CD14-positive monocyte (primary cell): ENCODE measurements around the gene CYTH3. TPM values are rescaled to one million over a fixed set of nuclear protein-coding genes. Genes with fewer than 3 reads are reported as not detected.

Source experiments
- DNase-seq, 3 donors: peaks; one replicate each; pipeline ENCODE4 v3.0.0-alpha.2; 2011 to 2022
- H2AFZ ChIP-seq: 2 replicates; pipeline ENCODE4 v1.6.0; 2012; ENCODE audit warnings: mild to moderate bottlenecking, low read depth, low read length, inconsistent platforms; ENCODE audit not compliant: insufficient read depth, poor library complexity, severe bottlenecking
- H3K27ac ChIP-seq, 2 donors: 1 replicate in 1 of 2; 2 replicates in 1 of 2; pipeline ENCODE4 v1.5.1; 2012 to 2013; ENCODE audit warnings: low read length in 2 of 2, control low read depth in 1 of 2, inconsistent platforms in 1 of 2, low read depth in 1 of 2, mild to moderate bottlenecking in 1 of 2
- H3K27me3 ChIP-seq, 2 donors: one replicate each; pipeline versions ENCODE4 v1.6.0 to v1.6.1; 2011 to 2013; ENCODE audit warnings: low read length in 2 of 2; ENCODE audit not compliant: control insufficient read depth in 2 of 2, insufficient read depth in 2 of 2
- H3K36me3 ChIP-seq, 2 donors: replicated peaks in 1 of 2; 1 replicate in 1 of 2; 2 replicates in 1 of 2; pipeline versions ENCODE4 v1.5.1 to v1.6.1; 2012 to 2013; ENCODE audit warnings: low read length in 2 of 2, control low read depth in 1 of 2, inconsistent platforms in 1 of 2, mild to moderate bottlenecking in 1 of 2; ENCODE audit not compliant: insufficient read depth in 2 of 2, control insufficient read depth in 1 of 2
- H3K4me1 ChIP-seq, 2 donors: 1 replicate in 1 of 2; 2 replicates in 1 of 2; pipeline versions ENCODE4 v1.5.1 to v1.6.1; 2012 to 2013; ENCODE audit warnings: low read length in 2 of 2, control low read depth in 1 of 2, inconsistent platforms in 1 of 2, mild to moderate bottlenecking in 1 of 2, moderate library complexity in 1 of 2; ENCODE audit not compliant: insufficient read depth in 2 of 2, control insufficient read depth in 1 of 2
- H3K4me2 ChIP-seq: replicated peaks from 2 replicates; pipeline ENCODE3; 2012; ENCODE audit warnings: low read length, moderate library complexity, mild to moderate bottlenecking; ENCODE audit not compliant: poor library complexity, severe bottlenecking; ENCODE audit errors: extremely low read depth
- H3K4me3 ChIP-seq, 3 experiments: fragments of 200-600 bp in 1 of 3; sonication (generic) in 1 of 3; replicated peaks in 1 of 3; 1 replicate in 2 of 3; 2 replicates in 1 of 3; pipeline ENCODE4 v1.5.1; 2011 to 2013; ENCODE audit warnings: low read length in 3 of 3, mild to moderate bottlenecking in 3 of 3, control low read depth in 2 of 3, low read depth in 2 of 3, inconsistent platforms in 1 of 3, moderate library complexity in 1 of 3
- H3K79me2 ChIP-seq: 2 replicates; pipeline ENCODE4 v1.6.0; 2012; ENCODE audit warnings: mild to moderate bottlenecking, control low read depth, inconsistent platforms, low read length, moderate library complexity; ENCODE audit not compliant: insufficient read depth
- H3K9ac ChIP-seq: 2 replicates; pipeline ENCODE4 v1.6.0; 2017; ENCODE audit warnings: low read length, mild to moderate bottlenecking; ENCODE audit not compliant: insufficient read depth, poor library complexity, severe bottlenecking
- H3K9me3 ChIP-seq, 2 donors: replicated peaks in 1 of 2; 1 replicate in 1 of 2; 2 replicates in 1 of 2; pipeline versions ENCODE4 v1.5.1 to v1.6.1; 2012 to 2013; ENCODE audit warnings: low read length in 2 of 2, control low read depth in 1 of 2; ENCODE audit not compliant: control insufficient read depth in 1 of 2, insufficient read depth in 1 of 2
- H4K20me1 ChIP-seq: 2 replicates; pipeline ENCODE4 v1.6.0; 2012; ENCODE audit warnings: mild to moderate bottlenecking, low read length, control low read depth, moderate library complexity; ENCODE audit not compliant: insufficient read depth
- H3K27ac Mint-ChIP-seq, 7 donors: one replicate each; pipeline ENCODE4 v1.8.0; 2020; ENCODE audit warnings: mild to moderate bottlenecking in 7 of 7, mixed read lengths in 7 of 7, moderate library complexity in 6 of 7, inconsistent platforms in 2 of 7
- H3K27me3 Mint-ChIP-seq, 3 donors: one replicate each; pipeline ENCODE4 v1.8.0; 2021 to 2022; ENCODE audit warnings: low read depth in 3 of 3, mild to moderate bottlenecking in 3 of 3, mixed read lengths in 3 of 3, moderate library complexity in 3 of 3, inconsistent platforms in 1 of 3
- H3K36me3 Mint-ChIP-seq, 2 donors: one replicate each; pipeline ENCODE4 v1.8.0; 2020; ENCODE audit warnings: mixed read lengths in 2 of 2, inconsistent platforms in 1 of 2, mild to moderate bottlenecking in 1 of 2
- H3K4me1 Mint-ChIP-seq: one replicate; pipeline ENCODE4 v1.8.0; 2020; ENCODE audit warnings: mild to moderate bottlenecking, mixed read lengths
- H3K4me3 Mint-ChIP-seq, 2 donors: one replicate each; pipeline ENCODE4 v1.8.0; 2020; ENCODE audit warnings: mild to moderate bottlenecking in 2 of 2, mixed read lengths in 2 of 2, moderate library complexity in 1 of 2
- H3K9me3 Mint-ChIP-seq, 7 donors: one replicate each; pipeline ENCODE4 v1.8.0; 2020 to 2022; ENCODE audit warnings: mixed read lengths in 7 of 7, mild to moderate bottlenecking in 6 of 7, moderate library complexity in 6 of 7, inconsistent platforms in 2 of 7
- CTCF ChIP-seq: fragments of 200-600 bp; IDR thresholded peaks from one replicate; pipeline ENCODE4 v1.8.0; 2022; ENCODE audit warnings: antibody characterized with exemption, mild to moderate bottlenecking
- WGBS: methylation state at CpG from one replicate; pipeline ENCODE4 v1.1.5; 2013; ENCODE audit warnings: missing lambda C conversion rate; ENCODE audit not compliant: insufficient coverage; 5-methylcytosine and 5-hydroxymethylcytosine counted together
- intact Hi-C, 2 donors: fragments of 100-400 bp; cut with micrococcal nuclease; formaldehyde crosslinking; loops; one replicate each; pipeline versions ENCODE4 v1.15.0 to v1.15.1; 2023
- polyA plus RNA-seq, 3 donors: library from polyadenylated mRNA; depleted of rRNA in 1 of 3; unstranded in 2 of 3; stranded (reverse) in 1 of 3; fragments of 300-500 nt in 2 of 3; fragments of >200 nt in 1 of 3; fragmentation: Illumina TruSeq in 2 of 3; gene quantifications; 1 replicate in 2 of 3; 2 replicates in 1 of 3; pipeline ENCODE4 v1.2.3, GENCODE V29; 2012 to 2021

CYTH3 gene
- polyA plus RNA-seq, 3 donors: 1.3 to 8.5 (median 1.4) TPM

DNA sequence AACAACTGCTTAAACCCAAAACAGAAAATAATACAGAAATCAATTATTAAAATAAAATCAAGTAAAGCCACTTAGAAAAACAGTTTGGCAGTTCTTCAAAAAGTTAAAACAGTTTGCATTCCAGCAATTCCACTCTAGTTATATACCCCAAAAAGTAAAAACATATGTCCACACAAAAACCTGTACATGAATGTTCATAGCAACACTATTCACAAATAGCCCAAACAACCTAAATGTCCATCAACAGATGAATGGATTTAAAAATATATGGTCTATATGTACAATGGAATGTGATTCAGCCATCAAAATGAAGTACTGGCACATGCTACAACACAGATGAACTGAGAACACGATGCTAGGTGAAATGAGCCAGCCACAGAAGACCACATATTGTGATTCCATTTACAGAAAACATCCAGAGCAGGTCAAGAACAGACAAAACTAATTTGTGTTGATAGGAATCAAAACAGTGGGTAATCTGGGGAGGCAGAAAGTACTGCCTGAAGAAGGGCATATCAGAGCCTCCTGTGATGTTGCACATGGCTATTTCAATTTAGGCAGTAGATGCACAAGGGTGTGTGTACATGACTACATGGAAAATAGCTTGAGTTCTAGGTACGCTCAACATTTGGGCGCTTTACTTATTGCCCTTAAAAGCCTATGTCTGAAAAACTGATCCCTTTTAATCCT is 66.3 kb downstream of the CYTH3 start:
- Mint-ChIP-seq H3K27ac (no peak overlapping the region), H3K4me1 (no peaks in the 10 kb centered on the region), H3K27me3 (peaks cover 4 to 7% (median 7%) of the 10 kb centered on the region in 3 donors), H3K9me3 (no peaks in the 10 kb centered on the region), H3K4me3 (no peak overlapping the region), H3K36me3 (peaks cover 0 to 3% of the 10 kb centered on the region in 2 donors)
- H3K27ac ChIP-seq: no peak overlapping the region
- no peaks in the 10 kb centered on the region for H3K4me1 ChIP-seq
- H3K4me3 ChIP-seq: no peak overlapping the region
- no peak overlapping the region for H2AFZ ChIP-seq
- no peaks in the 10 kb centered on the region for H3K36me3 ChIP-seq
- TF ChIP-seq CTCF: no peak
- no peak overlapping the region for H3K9ac ChIP-seq
- H3K27me3 ChIP-seq: no peaks in the 10 kb centered on the region
- WGBS: 100% methylated on average over 2 of the region's 3 CpGs
- intact Hi-C loops: no loop called here
- peaks cover 9% of the 10 kb centered on the region for H4K20me1 ChIP-seq
- DNase-seq: no peak
- H3K9me3 ChIP-seq: no peaks in the 10 kb centered on the region
- no peaks in the 10 kb centered on the region for H3K79me2 ChIP-seq
- H3K4me2 ChIP-seq: no peak overlapping the region

- H3K4me1 ChIP-seq: no peaks in the 10 kb centered on the region
- H3K36me3 ChIP-seq: no peaks in the 10 kb centered on the region
- peaks cover under 1 to 6% (median 2%) of the 10 kb centered on the region in 3 donors for H3K27me3 Mint-ChIP-seq
- no peaks in the 10 kb centered on the region for H3K36me3 Mint-ChIP-seq
- no peak overlapping the region for H3K27ac Mint-ChIP-seq
- DNase-seq: no peak
- H3K4me1 Mint-ChIP-seq: no peaks in the 10 kb centered on the region
- H3K9ac ChIP-seq: no peak overlapping the region
- H3K27me3 ChIP-seq: no peaks in the 10 kb centered on the region
- H3K4me2 ChIP-seq: no peak overlapping the region
- no peak overlapping the region for H3K27ac ChIP-seq
- no CpG with 5 or more reads among the region's 5 CpGs for whole genome bisulfite sequencing
- H3K79me2 ChIP-seq: no peaks in the 10 kb centered on the region
- no peaks in the 10 kb centered on the region for H3K9me3 ChIP-seq
- no peak overlapping the region for H2AFZ ChIP-seq
- no peaks in the 10 kb centered on the region for H3K9me3 Mint-ChIP-seq
- H4K20me1 ChIP-seq: peaks cover 4% of the 10 kb centered on the region
- intact Hi-C loops: no loop called here
- no peak for TF ChIP-seq CTCF
- no peak overlapping the region for H3K4me3 Mint-ChIP-seq
- no peak overlapping the region for H3K4me3 ChIP-seq
Measured at GRCh38 chr7:6203381-6203780, 69.0 kb downstream of the CYTH3 start.
